GM11168 (cell line): ENCODE results near the gene SLC39A11.
"Not testable (repeated sequence)": the region's sequence is repeated elsewhere in the genome, so short reads cannot be mapped to it uniquely, and the experiment has no call there.

Experiments
- in situ Hi-C: fragments of 300-500 bp; cut with MboI; formaldehyde crosslinking; loops from one replicate; pipeline ENCODE4 v1.12.0; 2022; ENCODE audit warnings: low sequenced_read_pairs; ENCODE audit not compliant: unreplicated experiment

The SLC39A11 gene

GRCh38 chr17:72962106-72962505, 130.4 kb downstream of the SLC39A11 start:
- in situ Hi-C loops = no loop called here

DNA sequence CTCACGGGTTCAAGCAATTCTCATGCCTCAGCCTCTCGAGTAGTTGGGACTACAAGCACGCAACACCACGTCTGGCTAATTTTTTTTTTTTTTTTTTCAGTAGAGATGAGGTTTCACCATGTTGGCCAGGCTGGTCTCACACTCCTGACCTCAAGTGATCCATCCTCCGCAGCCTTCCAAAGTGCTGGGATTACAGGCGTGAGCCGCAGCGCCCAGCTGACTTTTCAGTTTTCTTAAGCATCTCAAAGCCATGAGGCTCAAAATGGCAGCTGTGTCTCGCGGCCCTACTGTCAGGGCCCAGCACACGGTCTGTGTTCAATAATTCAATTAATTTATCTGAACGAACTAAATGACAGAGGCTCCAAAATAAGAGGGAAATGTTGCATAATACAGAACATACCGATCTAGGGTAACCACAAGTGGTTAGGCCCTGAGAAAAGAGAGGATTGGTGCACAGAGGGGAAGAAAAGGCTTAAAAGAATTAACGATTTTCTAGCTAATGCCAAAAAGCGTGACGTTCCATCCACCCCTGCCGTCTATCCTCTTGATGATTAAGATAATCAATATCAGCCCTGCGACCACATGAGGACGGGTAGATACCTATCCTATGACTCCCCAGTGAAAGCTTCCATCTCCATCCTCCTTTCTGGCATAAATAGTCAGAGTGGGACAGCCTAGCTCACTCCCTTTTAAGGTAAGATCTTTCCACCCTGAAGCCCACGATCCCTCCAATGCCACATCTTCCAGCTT, 136.9 kb downstream of the SLC39A11 start:
- in situ Hi-C loops = no loop called here

GRCh38 chr17:72954579-72954978, 137.9 kb downstream of the SLC39A11 start:
- in situ Hi-C loops = no loop called here

GRCh38 chr17:72953621-72954020, 138.9 kb downstream of the SLC39A11 start:
- in situ Hi-C loops = no loop called here

DNA sequence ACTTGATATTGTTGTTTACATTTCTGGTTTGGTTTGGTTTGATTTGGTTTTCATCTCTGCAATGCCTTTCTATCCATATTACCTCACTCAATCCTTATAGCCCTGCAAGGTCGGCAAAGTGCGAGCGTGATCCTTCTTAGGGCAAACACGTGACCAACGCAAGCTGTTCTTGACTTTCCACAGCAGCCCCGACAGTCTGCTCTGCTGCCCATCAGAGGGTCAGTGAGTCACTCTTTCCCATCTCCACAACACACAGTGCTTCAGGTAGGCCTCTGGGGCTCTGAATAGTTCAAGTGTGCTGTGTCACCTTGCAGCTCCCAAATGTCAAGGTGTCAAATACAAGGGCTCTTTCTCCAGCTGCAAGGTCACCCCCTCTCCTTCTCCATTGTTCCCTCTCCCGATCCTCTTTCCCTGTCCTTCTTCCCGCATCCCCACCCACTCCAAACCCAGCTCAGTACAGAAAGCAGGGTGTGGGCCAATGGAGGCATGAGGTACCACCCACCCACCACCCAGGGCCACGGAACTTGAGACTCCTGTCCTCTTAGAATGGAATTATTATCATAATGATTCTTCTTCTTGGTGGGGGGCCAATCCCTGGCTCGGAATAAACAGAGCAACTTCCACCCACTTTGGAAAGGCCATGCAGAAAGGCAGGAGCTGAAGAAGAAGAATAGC, 139.7 kb downstream of the SLC39A11 start:
- in situ Hi-C loops = no loop called here

GRCh38 chr17:72952220-72952619, 140.3 kb downstream of the SLC39A11 start:
- in situ Hi-C loops = no loop called here

DNA sequence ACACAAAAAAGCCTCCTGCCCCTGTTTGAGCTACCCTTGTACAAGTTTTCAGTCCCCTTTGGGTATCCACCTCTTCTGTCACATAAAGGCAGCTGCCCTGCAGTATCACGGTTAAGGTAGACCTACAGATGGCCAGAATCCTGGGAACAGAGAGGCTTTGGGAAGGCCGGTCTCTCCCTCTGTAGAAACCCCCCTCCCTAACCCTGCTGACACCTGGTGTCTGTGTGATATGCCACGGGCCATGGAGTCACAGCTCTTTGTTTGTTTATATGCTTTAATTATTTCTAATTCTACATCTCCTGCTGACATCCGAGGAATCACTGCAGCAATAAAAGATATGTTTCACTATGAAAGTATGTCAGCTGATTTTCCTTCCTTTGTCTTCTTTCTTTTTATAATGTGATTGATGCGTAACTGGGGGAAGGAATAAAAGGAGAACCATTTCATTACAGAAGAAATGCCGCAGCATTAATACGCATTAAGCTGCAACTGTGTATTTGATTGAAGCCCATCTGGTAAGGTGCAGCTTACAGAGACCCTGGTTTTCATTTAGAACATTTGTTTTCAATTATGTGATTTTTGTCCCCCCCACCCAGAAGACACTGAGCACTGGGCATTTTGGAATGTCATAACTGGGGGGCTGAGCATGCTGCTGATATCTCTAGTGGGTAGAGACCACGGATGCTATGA, 142.1 kb downstream of the SLC39A11 start:
- in situ Hi-C loops = no loop called here

GRCh38 chr17:72948115-72948514, 144.4 kb downstream of the SLC39A11 start:
- in situ Hi-C loops = no loop called here

DNA sequence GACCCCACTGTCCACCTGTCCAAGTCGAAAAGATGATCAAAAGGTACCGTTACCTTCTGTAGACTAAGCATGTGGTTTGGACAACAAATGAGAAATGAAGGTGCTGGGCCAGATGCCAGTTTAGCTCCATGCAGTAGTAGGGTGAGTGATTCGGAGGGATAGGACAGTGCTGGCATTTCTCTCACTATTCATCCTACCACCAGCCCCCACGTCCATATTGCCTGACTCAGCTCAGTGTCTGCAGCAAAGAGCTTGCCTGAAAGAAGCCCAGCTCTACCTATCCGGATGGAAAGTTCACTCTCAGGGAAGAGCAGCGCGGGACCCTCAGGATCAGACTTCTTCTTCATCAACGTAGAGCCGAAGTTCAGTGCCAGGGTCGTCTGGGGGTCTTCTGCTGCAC, 145.0 kb downstream of the SLC39A11 start:
- in situ Hi-C loops = no loop called here

DNA sequence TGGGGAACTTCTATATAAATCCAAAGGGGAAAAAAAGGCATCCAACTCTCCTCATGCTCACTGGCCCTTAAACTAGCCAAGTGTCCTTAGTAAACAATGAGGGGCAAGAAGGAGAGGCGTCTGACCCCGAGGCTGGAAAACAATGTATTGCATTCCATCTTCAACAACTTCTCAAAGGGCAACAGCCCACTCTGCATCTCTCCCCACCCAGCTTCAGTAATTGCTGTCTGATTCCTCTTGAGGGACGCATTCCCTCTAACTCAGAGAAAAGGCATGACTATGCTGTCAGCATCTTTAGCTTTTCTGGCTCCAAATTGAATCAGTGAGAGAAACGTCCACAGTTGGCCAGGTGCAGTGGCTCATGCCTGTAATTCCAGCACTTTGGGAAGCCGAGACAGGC, 145.8 kb downstream of the SLC39A11 start:
- in situ Hi-C loops = no loop called here

DNA sequence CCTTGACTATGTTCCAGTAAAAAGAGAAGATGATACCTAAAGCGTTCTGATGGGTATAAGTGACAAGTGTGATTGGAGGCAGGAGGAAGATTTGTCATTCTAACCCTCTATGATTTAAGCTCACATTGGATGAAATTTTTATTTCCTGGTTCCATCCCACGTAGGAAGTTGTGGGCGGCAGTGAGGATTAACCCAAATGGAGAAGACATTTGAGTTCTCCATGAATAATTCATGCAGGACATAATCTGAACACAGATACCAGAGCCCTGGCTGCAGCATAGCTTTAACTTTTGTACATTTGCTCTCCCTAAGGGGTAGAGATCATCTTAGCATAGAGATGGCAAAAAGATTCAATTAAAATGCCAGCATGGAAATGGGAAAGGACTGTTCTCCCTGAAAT, 146.3 kb downstream of the SLC39A11 start:
- in situ Hi-C loops = no loop called here

DNA sequence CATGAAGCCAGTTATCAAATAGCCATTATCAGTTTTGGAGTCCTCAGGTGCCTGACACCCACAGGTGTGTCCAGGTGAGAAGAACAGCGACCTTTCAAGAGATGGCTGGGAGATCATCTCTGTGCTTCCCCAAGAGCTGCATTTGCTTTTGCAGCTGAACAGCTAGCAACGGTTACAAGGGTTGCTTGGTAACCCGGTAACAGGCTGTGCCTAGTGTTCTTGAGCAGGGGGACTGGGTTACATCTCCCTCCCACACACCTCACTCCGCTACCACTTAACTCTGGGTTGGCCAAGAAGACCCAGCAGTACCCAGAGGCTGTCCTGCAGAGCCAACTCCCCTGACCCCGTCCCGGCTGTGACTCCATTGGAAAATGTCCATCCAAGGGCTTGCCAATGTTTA, 147.0 kb downstream of the SLC39A11 start:
- in situ Hi-C loops = no loop called here

DNA sequence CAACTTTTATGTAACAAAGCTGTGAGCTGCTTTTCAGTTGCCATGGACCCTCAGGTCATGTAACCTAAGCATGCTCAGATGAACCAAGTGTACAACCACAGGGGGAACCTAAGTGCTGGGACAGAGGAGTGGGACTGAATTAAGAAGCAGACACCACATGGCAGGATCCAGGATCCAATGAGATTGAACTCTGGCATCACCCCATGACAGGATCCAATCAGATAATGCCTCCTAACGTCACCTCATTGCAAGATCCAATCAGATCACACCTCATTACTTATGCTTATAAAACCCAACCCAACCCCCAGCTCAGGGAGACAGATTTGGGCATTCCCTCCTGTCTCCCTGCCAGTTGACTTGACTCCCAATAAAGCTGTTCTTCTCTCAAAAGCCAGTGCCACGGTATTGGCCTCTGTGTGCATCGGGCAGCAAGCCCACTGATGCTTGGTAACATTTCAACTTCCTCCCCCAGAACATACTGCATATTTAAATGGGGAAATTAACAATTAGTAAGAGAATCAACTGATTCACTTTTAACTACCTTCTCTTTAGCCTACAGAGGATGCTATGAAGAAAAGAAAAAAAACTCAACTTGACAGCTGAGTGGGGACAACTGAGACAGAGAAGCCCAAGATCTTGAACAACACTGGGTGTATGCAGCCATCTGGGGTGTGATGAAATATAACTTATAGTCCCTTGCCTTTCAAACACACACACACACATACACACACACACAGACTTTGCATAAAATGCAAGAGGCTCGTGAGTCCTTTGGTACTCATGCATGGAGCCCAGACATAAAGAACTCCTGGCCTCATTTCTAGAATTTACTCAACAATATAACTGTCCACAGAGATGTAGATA, 148.4 kb downstream of the SLC39A11 start:
- in situ Hi-C loops = no loop called here

DNA sequence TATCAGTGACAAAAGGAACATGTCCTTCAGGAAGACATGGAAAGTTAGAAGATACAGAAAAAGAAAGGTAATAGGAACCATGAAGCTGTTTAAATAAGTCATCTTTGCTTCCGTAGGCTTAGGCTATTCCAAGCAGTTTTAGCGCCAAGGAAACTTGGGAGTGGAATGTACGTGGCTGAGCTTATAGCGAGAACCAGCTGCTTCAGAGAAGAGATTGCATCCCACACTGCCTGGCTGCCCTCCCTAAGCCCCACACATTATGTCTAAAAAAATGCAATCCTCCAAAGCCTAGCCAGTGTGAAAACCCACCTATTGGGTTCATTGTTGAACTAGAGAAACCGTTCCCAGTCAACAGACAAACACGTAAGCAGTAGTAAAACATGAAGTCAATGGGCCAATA, 149.9 kb downstream of the SLC39A11 start:
- in situ Hi-C loops = no loop called here

DNA sequence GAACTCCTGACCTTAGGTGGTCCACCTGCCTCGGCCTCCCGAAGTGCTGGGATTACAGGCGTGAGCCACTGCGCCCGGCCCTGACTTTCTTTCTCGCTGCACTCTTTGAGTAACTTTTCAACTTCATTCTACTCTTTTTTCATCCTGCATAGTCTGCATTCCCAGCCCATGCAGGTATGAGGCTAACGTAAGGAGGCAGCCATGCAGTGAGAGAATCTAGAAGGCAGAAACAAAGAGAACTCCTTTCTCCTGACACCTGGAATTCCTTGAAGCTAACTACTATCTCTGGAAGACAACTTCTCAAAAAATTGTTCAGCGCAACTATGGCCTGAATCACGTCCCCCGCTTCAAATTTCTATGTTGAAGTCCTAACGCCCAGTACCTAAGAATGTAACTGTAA, 152.0 kb downstream of the SLC39A11 start:
- in situ Hi-C loops = no loop called here

DNA sequence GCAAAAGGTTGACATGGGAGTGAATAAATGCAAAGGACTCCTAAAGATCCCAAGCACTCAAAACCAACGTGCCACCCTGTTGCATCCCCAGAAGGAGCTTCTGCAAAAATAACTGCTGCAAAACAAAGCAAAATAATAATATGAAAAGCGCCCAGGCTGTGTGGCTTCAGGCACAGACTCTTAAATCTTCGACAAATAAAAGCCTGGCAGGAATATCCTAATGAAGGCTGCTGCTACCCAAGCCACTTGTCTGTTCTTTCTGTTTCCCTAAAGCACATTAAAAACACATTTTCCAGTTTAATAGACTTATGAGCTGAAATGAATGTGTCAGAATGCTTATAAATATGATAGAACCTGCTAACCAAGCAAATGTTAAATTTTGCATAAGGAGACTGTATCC, 154.0 kb downstream of the SLC39A11 start:
- in situ Hi-C loops = no loop called here

DNA sequence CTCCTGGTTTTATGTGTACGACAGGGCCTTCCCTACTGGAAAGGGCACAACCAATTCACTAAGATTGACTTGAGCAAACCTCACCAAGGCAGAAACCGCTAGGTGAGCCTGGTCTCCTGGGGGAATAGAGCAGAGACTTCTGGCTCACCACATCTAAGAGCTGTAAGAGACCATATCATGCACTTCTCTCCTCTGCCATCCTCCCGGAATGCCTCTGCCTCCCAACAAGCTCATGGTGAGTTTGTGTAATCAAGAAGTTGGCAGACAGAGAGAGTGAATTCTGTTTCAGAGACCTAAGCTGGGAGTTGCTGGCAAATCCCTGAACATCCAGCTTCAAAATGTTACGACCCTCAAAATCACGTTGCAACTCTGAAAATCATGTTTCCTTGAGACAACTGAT, 154.8 kb downstream of the SLC39A11 start:
- in situ Hi-C loops = no loop called here

GRCh38 chr17:72937254-72937653, 155.2 kb downstream of the SLC39A11 start:
- in situ Hi-C loops = not testable (repeated sequence)

DNA sequence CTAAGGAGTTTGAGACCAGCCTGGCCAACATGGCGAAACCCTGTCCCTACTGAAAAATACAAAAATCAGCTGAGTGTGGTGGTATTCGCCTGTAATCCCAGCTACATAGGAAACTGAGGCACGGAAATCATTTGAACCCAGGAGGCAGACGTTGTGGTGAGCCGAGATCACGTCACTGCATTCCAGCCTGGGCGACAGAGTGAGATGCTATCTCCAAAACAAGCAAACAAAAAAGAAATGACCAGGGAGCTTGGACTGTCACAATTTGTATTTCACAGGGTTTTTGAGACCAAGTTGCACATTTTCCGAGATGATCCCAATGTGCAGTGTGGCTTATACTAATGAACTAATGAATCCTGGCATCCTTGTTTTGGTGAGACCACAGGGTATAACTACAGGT, 156.5 kb downstream of the SLC39A11 start:
- in situ Hi-C loops = no loop called here

DNA sequence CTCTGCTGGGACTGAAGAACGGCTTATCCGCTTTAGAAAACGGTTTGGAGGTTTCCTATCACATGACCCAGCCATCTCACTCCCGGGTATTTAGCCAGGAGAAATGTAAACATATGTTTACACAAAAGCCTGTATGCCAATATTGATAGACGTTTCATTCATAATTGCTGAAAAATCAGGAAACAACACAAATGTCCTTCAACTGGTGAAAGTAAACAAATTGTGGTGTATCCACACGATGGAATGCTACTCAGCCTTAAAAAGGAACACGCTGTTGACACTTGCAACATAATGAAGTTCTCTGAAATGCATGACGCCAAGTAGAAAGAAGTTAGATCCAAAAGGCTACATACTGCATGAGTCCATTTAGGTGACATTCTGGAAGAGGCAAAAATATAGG, 157.6 kb downstream of the SLC39A11 start:
- in situ Hi-C loops = no loop called here

DNA sequence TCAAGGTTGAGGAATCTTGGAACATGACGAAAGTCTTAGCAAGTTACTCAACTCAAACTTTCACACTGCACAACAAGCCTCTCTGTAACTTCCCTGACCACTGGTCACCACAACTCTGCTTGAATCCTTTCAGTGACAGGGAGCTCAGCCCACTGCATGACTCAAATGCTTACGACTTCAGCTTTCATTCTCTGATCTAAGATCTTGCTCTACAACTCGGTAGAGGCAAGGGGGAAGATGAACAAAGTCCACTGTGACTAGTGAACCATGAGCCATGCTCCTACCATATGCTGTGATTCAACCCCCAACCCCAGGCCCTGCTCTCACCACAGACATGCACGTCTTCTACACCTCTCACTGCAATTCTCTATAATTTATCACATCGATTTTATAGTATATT, 160.9 kb downstream of the SLC39A11 start:
- in situ Hi-C loops = no loop called here
